C4-2B (cell line): Measurements from ENCODE around the gene SLC2A5.

ENCODE experiments used
- ZFX ChIP-seq: fragments of 450-650 bp; IDR thresholded peaks from 2 replicates; pipeline ENCODE4 v1.6.1; 2017
- TF ChIP-seq, protein P1 (sequence below): fragments of 450-650 bp; conservative IDR thresholded peaks from 2 replicates; pipeline ENCODE4 v1.5.1; 2017; ENCODE audit warnings: mild to moderate bottlenecking

DNA sequence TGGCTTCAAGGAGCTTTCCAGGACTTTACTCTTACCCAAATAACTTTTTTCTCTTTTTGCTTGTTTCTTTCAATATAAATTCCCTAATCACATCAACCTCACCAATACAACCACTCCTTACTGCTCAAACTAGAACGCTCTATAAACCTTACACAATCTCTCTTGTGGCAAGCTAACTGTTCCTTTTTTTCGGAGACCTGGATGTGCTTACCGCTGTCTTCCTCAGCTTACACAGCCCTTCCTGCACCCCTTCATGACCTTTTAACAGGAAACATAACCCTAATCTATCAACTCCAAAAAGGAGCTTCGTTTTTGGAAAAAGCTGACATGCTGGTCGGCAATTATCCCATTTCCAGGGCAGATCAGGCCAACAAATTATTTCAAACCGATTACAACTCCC is 24.1 kb upstream of the SLC2A5 start:
- TF ChIP-seq, protein P1, sequence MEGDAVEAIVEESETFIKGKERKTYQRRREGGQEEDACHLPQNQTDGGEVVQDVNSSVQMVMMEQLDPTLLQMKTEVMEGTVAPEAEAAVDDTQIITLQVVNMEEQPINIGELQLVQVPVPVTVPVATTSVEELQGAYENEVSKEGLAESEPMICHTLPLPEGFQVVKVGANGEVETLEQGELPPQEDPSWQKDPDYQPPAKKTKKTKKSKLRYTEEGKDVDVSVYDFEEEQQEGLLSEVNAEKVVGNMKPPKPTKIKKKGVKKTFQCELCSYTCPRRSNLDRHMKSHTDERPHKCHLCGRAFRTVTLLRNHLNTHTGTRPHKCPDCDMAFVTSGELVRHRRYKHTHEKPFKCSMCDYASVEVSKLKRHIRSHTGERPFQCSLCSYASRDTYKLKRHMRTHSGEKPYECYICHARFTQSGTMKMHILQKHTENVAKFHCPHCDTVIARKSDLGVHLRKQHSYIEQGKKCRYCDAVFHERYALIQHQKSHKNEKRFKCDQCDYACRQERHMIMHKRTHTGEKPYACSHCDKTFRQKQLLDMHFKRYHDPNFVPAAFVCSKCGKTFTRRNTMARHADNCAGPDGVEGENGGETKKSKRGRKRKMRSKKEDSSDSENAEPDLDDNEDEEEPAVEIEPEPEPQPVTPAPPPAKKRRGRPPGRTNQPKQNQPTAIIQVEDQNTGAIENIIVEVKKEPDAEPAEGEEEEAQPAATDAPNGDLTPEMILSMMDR, result no peak
- TF ChIP-seq ZFX, result no peak
